GM18520 (cell line): ENCODE data around the gene PDZD2.
"Not testable (repeated sequence)": the region's sequence is repeated elsewhere in the genome, so short reads cannot be mapped to it uniquely, and the experiment has no call there.

Experiments used
- ATAC-seq: cut with Tn5 transposase; IDR thresholded peaks from one replicate; pipeline ENCODE4 v1.9.1; 2021; ENCODE audit not compliant: unreplicated experiment

Gene PDZD2

GRCh38 chr5:31688515-31689092 lies 49.7 kb downstream of the PDZD2 start:
- ATAC-seq = no peak

DNA sequence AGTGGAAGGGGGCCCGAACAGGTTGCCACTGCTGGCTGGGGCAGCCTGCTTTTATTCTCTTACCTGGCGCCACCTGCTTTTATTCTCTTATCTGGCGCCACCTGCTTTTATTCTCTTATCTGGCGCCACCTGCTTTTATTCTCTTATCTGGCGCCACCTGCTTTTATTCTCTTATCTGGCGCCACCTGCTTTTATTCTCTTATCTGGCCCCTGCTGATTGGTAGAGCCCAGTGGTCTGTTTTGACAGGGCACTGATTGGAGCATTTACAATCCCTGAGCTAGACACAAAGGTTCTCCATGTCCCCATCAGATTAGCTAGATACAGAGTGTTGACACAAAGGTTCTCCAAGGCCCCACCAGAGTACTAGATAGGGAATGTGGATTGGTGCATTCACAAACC lies 52.5 kb downstream of the PDZD2 start:
- ATAC-seq = not testable (repeated sequence)

DNA sequence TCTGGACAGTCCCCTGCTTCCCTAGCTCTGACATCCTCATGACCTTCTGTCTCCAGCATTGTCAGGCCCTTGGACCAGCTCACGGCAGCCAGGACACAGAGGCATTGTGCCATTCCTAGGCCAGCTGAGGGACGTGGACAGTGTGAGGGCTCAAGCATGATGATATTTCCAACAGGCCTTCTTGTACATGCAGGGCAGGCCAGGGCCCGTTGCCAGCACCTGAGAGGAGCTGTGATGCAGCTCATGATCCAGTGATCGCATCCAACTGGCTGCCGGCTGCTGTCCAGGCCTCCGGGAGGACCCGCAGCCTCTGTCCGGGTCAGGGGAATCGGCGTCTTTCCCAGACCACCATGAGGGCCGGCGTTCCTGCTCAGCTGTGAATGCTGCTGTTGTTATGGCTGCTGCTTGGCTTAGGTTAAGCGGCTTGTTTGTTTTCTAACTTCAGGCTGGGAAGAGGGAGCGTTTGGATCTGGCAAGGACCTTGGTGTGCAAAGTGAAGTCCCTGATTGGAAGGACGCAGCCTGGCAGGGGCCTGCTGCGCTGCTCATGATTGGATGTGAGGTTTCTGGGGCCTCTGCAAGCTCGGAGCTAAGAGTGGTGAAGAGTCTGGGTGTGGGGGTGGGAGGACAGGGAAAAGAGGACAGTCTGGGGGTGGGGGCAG lies 53.8 kb downstream of the PDZD2 start:
- no peak for ATAC-seq

- no peak for ATAC-seq
These were observed 59.7 kb downstream of the PDZD2 start for GRCh38 chr5:31698673-31699072.

DNA sequence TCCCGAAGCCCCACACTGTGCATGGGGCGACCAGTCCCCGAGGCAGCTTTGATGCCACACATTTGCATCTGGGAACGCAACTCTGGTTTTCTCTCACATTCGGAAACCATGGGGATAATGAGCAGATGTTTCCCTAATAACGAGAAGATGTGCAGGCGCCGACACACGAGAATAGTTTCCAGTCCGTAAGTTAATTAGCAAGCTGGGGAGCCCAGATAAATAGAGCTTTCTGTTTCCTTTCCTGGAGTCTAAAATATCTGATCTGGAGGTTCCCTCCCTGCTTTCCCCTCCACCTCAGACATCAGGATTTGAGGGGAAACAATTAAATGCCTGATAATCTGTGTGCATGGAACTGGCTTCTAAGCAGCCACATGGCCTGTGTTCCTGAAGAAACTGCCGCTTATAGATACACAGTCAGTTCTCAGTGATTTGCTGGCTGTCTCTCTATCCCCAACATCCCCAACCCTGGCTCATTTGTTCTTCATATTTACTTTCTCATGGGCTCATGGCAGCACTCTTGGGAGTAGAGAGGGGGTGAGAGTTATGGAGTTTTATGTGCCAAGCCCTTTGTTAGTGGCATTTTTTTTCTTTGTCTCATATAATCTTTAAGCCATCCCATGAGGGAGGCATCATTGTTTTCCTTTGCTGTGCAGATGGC lies 62.8 kb downstream of the PDZD2 start:
- ATAC-seq = no peak

DNA sequence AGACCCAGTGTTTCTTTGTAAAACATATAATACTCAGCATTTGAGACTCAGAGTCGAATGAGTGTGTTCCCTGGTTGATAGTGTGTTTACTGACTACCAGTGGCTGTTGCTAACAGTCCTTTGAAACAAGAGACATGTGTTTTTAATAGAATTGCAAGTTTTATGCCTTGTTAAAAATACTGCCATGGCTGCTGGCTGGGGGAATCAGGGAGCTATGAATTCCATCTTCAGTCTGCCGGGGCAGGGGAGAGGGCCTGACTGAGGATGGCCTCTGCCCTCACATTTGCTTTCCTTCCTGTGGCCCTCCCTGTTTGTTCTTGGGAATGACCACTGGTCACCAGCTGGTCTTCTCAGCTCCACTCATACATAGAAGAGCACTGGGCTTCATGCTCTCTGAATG lies 63.8 kb downstream of the PDZD2 start:
- ATAC-seq = no peak

- ATAC-seq = no peak
These were observed 64.8 kb downstream of the PDZD2 start for GRCh38 chr5:31703757-31704156.

- ATAC-seq = no peak
These were observed 67.3 kb downstream of the PDZD2 start for GRCh38 chr5:31706186-31706585.

- no peak for ATAC-seq
These were observed 68.4 kb downstream of the PDZD2 start for GRCh38 chr5:31707329-31707728.

DNA sequence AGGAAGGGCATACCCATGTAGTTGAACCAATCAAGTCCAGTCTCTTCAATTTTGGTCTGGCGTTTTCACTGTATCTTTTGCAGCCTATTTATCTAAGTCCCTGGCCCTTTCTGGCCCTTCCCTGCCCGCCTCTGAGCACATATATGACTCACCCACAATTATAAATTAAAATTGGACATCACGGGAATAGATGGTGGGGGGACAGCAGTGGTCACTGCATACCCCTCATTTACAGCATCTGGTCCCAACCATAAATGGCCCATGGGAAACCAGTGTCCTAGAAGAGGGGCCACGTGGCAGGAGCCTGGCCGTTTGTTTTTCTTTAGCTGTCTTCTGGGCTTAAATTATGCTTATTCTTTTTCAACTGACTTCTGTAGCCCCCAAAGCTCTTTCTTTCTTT lies 69.2 kb downstream of the PDZD2 start:
- ATAC-seq = no peak

- no peak for ATAC-seq
These were observed 72.4 kb downstream of the PDZD2 start for GRCh38 chr5:31711363-31711762.

DNA sequence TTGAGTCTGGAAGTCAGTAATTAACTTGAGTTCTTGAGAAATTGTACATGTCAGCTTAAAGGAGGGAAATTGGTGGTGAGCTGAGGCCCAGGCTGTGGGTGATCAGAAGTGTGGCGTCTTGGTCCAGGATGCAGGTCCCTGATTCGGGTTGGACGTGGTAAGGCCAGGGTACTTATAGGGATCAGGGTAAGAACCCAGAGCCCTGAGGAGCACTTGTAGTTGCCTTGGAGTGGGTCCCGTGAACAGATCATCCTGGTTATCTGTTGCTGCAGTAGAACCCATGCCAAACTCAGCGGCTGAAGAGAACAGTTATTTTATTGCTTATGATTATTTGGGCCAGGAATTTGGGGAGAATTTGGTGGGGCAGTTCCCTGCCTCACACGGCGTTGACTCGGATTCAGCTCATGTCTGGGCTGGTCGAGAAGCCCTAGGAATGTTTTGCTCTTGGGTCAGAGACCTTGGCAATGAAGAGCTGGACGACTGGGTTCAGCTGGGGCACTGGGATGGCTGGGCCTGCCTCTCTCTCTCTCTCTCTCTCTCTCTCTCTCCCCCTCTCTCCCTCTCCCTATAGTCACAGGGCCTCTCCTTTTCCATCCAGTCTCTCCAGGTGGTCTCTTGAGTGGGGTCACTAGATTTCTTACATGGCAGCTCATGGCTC lies 73.1 kb downstream of the PDZD2 start:
- no peak for ATAC-seq

DNA sequence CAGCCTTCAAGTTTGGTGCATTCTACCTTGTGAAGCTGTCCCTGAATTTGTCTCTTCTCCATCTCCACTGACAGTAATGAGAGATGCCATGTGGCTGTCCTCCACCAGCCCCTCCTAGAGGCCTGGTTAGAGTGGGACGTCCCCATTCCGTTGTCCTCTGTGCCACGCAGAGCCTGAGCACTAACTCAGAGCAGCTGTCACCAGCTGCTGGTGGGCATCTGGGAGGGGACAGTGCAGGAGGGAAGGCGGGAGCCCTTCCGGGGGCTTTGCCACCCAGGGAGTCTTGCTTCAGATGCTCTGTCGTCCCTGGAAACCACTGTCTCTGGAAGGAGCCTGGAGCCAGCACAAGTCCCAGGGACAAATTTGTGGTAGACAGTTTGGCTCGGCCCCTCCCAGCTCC lies 78.6 kb downstream of the PDZD2 start:
- ATAC-seq = no peak

DNA sequence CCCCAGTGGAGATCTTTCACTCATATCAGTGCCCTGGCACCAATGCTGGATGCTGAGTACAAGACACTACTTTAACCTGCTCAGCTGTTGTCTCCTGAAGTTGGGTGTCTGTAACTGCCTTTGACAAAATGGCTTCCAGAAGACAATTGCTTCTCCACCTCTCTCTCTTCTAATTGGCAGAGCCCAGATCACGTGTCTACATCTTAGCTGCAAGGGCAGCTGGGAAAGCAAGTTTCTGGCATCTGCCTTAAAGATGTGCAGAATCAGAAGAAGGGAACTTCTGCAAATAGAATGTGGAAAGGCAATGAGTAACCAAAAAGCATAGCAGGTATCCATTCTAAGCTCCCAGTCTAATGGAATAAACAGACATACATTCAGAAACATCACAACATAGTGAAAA lies 81.1 kb downstream of the PDZD2 start:
- ATAC-seq = no peak

GRCh38 chr5:31720811-31721345 lies 81.9 kb downstream of the PDZD2 start:
- no peak for ATAC-seq

DNA sequence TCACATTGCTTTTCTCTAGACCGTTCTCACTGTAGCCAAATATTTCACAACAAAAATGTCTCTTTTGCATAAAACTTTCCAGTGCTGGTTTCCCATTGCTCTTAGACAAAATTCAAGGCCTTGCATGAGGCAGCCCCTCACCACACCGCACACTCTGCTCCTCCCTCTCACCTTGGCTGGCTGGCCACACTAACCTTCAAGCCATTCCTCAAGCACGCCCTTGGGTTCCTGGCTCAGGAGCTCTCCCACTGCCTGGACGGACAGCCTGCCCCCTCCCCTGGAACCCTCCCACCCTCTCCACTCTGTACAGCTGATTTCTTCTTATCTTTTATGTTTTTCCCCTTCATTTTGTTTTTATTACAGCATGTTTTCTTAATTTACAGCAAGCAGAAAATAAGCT lies 83.2 kb downstream of the PDZD2 start:
- no peak for ATAC-seq

GRCh38 chr5:31725996-31726395 lies 87.1 kb downstream of the PDZD2 start:
- ATAC-seq = no peak

DNA sequence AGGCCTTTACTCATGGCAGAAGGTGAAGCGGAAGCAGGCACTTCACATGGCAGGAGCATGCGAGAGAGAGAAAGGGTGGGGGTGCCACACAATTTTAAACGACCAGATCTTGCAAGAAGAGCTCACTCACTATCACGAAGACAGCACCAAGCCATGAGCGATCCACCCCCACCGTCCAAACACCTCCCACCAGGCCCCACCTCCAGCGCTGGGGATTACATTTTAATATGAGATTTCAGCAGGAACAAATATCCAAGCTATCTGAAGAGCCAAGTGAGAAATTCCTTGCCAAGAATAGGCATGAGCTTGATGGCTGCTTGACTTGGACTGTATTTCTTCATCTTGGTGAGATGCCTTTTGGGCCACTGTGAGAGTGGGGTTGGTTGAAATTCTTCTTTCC lies 88.0 kb downstream of the PDZD2 start:
- ATAC-seq = no peak

GRCh38 chr5:31728039-31728438 lies 89.1 kb downstream of the PDZD2 start:
- ATAC-seq = no peak

DNA sequence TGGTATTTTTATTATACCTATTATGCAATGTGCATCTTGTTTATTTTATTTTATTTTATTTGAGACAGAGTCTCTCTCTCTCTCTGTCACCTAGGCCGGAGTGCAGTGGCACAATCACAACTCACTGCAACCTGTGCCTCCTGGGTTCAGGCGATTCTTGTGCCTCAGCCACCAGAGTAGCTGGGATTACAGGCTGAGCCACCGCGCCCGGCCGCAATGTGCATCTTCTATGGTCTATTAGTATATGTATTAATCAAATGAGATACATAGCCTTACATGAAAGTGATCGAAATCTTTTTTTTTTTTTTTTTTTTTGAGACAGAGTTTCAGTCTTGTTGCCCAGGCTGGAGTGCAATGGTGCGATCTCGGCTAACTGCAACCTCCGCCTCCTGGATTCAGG lies 89.9 kb downstream of the PDZD2 start:
- ATAC-seq = not testable (repeated sequence)

DNA sequence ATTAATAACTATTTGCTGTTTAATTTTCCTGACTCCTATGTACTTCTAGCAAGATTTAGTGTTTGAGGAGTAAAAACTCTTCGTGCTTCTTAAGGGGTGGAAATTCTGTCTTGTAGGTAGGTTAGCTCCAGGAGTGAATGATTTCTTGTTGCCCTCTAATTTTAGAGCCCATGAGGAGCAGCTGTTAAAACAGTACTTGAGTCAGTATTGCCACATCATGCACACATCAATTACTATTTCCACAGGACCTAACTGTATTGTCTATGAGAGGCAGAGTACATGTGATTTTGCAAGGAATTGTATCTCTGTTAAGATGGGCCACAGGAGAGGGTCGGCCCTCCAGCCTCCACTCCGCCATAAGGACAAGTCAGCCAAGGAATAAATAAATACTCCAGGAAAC lies 91.2 kb downstream of the PDZD2 start:
- no peak for ATAC-seq

GRCh38 chr5:31731016-31731415 lies 92.1 kb downstream of the PDZD2 start:
- no peak for ATAC-seq
